ENCODE results near the gene PROK1. TPM values are rescaled to one million over a fixed set of nuclear protein-coding genes. Genes with fewer than 3 reads are reported as not detected.

PROK1 gene
- polyA plus RNA-seq, 1 donor: 0.13 TPM

GRCh38 chr1:110449661-110450651, 993 bp upstream of the PROK1 start:
- 40% methylated on average over 1 of the region's 12 CpGs for WGBS (ENCODE audit: insufficient coverage, low lambda C conversion rate)
- peaks cover 30% of the 10 kb centered on the region for H3K27me3 ChIP-seq (ENCODE audit: control insufficient read depth, insufficient read depth, low read length)
- no peak for DNase-seq

GRCh38 chr1:110452330-110452729, 1.4 kb downstream of the PROK1 start:
- no peak overlapping the region for H3K4me3 ChIP-seq (ENCODE audit: low read length)
- no CpG with 5 or more reads among the region's 7 CpGs for WGBS (ENCODE audit: insufficient coverage, low lambda C conversion rate)
- H3K36me3 ChIP-seq (ENCODE audit: control insufficient read depth, insufficient read depth, low read length): no peaks in the 10 kb centered on the region
- DNase-seq: no peak
- peaks cover 27% of the 10 kb centered on the region for H3K27me3 ChIP-seq (ENCODE audit: control insufficient read depth, insufficient read depth, low read length)
- no peaks in the 10 kb centered on the region for H3K9me3 ChIP-seq (ENCODE audit: control insufficient read depth, low read depth, low read length)
- H3K27ac ChIP-seq (ENCODE audit: low read length): no peak overlapping the region
- no peaks in the 10 kb centered on the region for H3K4me1 ChIP-seq (ENCODE audit: control insufficient read depth, insufficient read depth, low read length)

More at GRCh38 chr1:110449661-110450651, 993 bp upstream of the PROK1 start:
- Histone ChIP-seq H3K9me3 (ENCODE audit: control insufficient read depth, low read depth, low read length) (no peaks in the 10 kb centered on the region), H3K4me1 (ENCODE audit: control insufficient read depth, insufficient read depth, low read length) (no peaks in the 10 kb centered on the region), H3K36me3 (ENCODE audit: control insufficient read depth, insufficient read depth, low read length) (no peaks in the 10 kb centered on the region), H3K4me3 (ENCODE audit: low read length) (no peak overlapping the region), H3K27ac (ENCODE audit: low read length) (no peak overlapping the region)

GRCh38 chr1:110453829-110454228, 2.9 kb downstream of the PROK1 start:
- WGBS (ENCODE audit: insufficient coverage, low lambda C conversion rate): no CpG with 5 or more reads among the region's 9 CpGs

GRCh38 chr1:110454328-110454727, 3.4 kb downstream of the PROK1 start:
- no peak overlapping the region for H3K4me3 ChIP-seq (ENCODE audit: low read length)
- H3K9me3 ChIP-seq (ENCODE audit: control insufficient read depth, low read depth, low read length): no peaks in the 10 kb centered on the region
- no peaks in the 10 kb centered on the region for H3K36me3 ChIP-seq (ENCODE audit: control insufficient read depth, insufficient read depth, low read length)
- WGBS (ENCODE audit: insufficient coverage, low lambda C conversion rate): no CpG with 5 or more reads among the region's 1 CpG
- no peak for DNase-seq
- no peak overlapping the region for H3K27ac ChIP-seq (ENCODE audit: low read length)
- H3K27me3 ChIP-seq (ENCODE audit: control insufficient read depth, insufficient read depth, low read length): peaks cover 23% of the 10 kb centered on the region
- no peaks in the 10 kb centered on the region for H3K4me1 ChIP-seq (ENCODE audit: control insufficient read depth, insufficient read depth, low read length)

More at GRCh38 chr1:110453829-110454228, 2.9 kb downstream of the PROK1 start:
- no peaks in the 10 kb centered on the region for H3K4me1 ChIP-seq (ENCODE audit: control insufficient read depth, insufficient read depth, low read length)
- no peaks in the 10 kb centered on the region for H3K36me3 ChIP-seq (ENCODE audit: control insufficient read depth, insufficient read depth, low read length)
- H3K27me3 ChIP-seq (ENCODE audit: control insufficient read depth, insufficient read depth, low read length): peaks cover 25% of the 10 kb centered on the region
- no peak for DNase-seq
- no peaks in the 10 kb centered on the region for H3K9me3 ChIP-seq (ENCODE audit: control insufficient read depth, low read depth, low read length)
- no peak overlapping the region for H3K4me3 ChIP-seq (ENCODE audit: low read length)
- H3K27ac ChIP-seq (ENCODE audit: low read length): no peak overlapping the region

- H3K4me1 ChIP-seq (ENCODE audit: control insufficient read depth, insufficient read depth, low read length): no peaks in the 10 kb centered on the region
- DNase-seq: no peak
- WGBS (ENCODE audit: insufficient coverage, low lambda C conversion rate): no CpG with 5 or more reads among the region's 8 CpGs
- no peak overlapping the region for H3K27ac ChIP-seq (ENCODE audit: low read length)
- H3K4me3 ChIP-seq (ENCODE audit: low read length): no peak overlapping the region
- H3K9me3 ChIP-seq (ENCODE audit: control insufficient read depth, low read depth, low read length): no peaks in the 10 kb centered on the region
- no peaks in the 10 kb centered on the region for H3K36me3 ChIP-seq (ENCODE audit: control insufficient read depth, insufficient read depth, low read length)
- peaks cover 18% of the 10 kb centered on the region for H3K27me3 ChIP-seq (ENCODE audit: control insufficient read depth, insufficient read depth, low read length)
Measured at GRCh38 chr1:110455151-110455550, 4.2 kb downstream of the PROK1 start.

GRCh38 chr1:110457206-110457605, 6.3 kb downstream of the PROK1 start:
- no peak for DNase-seq

GRCh38 chr1:110460253-110461220, 9.6 kb downstream of the PROK1 start:
- no peaks in the 10 kb centered on the region for H3K9me3 ChIP-seq (ENCODE audit: control insufficient read depth, low read depth, low read length)
- WGBS (ENCODE audit: insufficient coverage, low lambda C conversion rate): no CpG with 5 or more reads among the region's 11 CpGs
- no peak overlapping the region for H3K27ac ChIP-seq (ENCODE audit: low read length)
- no peaks in the 10 kb centered on the region for H3K27me3 ChIP-seq (ENCODE audit: control insufficient read depth, insufficient read depth, low read length)
- H3K4me3 ChIP-seq (ENCODE audit: low read length): no peak overlapping the region
- H3K36me3 ChIP-seq (ENCODE audit: control insufficient read depth, insufficient read depth, low read length): no peaks in the 10 kb centered on the region
- DNase-seq: peak; percentile 58 to 61
- peaks cover 9% of the 10 kb centered on the region for H3K4me1 ChIP-seq (ENCODE audit: control insufficient read depth, insufficient read depth, low read length)

More at GRCh38 chr1:110457206-110457605, 6.3 kb downstream of the PROK1 start:
- no peaks in the 10 kb centered on the region for H3K9me3 ChIP-seq (ENCODE audit: control insufficient read depth, low read depth, low read length)
- peaks cover 8% of the 10 kb centered on the region for H3K27me3 ChIP-seq (ENCODE audit: control insufficient read depth, insufficient read depth, low read length)
- no peak overlapping the region for H3K27ac ChIP-seq (ENCODE audit: low read length)
- H3K4me3 ChIP-seq (ENCODE audit: low read length): no peak overlapping the region
- H3K36me3 ChIP-seq (ENCODE audit: control insufficient read depth, insufficient read depth, low read length): no peaks in the 10 kb centered on the region
- no CpG with 5 or more reads among the region's 5 CpGs for WGBS (ENCODE audit: insufficient coverage, low lambda C conversion rate)
- H3K4me1 ChIP-seq (ENCODE audit: control insufficient read depth, insufficient read depth, low read length): no peaks in the 10 kb centered on the region

- Histone ChIP-seq H3K4me3 (ENCODE audit: low read length) (no peak overlapping the region), H3K4me1 (ENCODE audit: control insufficient read depth, insufficient read depth, low read length) (peaks cover 9% of the 10 kb centered on the region), H3K27me3 (ENCODE audit: control insufficient read depth, insufficient read depth, low read length) (no peaks in the 10 kb centered on the region), H3K27ac (ENCODE audit: low read length) (no peak overlapping the region), H3K36me3 (ENCODE audit: control insufficient read depth, insufficient read depth, low read length) (no peaks in the 10 kb centered on the region), H3K9me3 (ENCODE audit: control insufficient read depth, low read depth, low read length) (no peaks in the 10 kb centered on the region)
- WGBS (ENCODE audit: insufficient coverage, low lambda C conversion rate): no CpG with 5 or more reads among the region's 2 CpGs
- DNase-seq: no peak
Measured at GRCh38 chr1:110462093-110462492, 11.1 kb downstream of the PROK1 start.

- Histone ChIP-seq H3K4me1 (ENCODE audit: control insufficient read depth, insufficient read depth, low read length) (peaks cover 9% of the 10 kb centered on the region), H3K27me3 (ENCODE audit: control insufficient read depth, insufficient read depth, low read length) (no peaks in the 10 kb centered on the region), H3K4me3 (ENCODE audit: low read length) (no peak overlapping the region), H3K36me3 (ENCODE audit: control insufficient read depth, insufficient read depth, low read length) (no peaks in the 10 kb centered on the region), H3K27ac (ENCODE audit: low read length) (no peak overlapping the region), H3K9me3 (ENCODE audit: control insufficient read depth, low read depth, low read length) (no peaks in the 10 kb centered on the region)
- no peak for DNase-seq
Measured at GRCh38 chr1:110462964-110463363, 12.0 kb downstream of the PROK1 start.

- 96% methylated on average over 3 of the region's 9 CpGs for WGBS (ENCODE audit: insufficient coverage, low lambda C conversion rate)
- H3K4me1 ChIP-seq (ENCODE audit: control insufficient read depth, insufficient read depth, low read length): peaks cover 9% of the 10 kb centered on the region
- H3K9me3 ChIP-seq (ENCODE audit: control insufficient read depth, low read depth, low read length): no peaks in the 10 kb centered on the region
- H3K4me3 ChIP-seq (ENCODE audit: low read length): no peak overlapping the region
- no peaks in the 10 kb centered on the region for H3K36me3 ChIP-seq (ENCODE audit: control insufficient read depth, insufficient read depth, low read length)
- no peak overlapping the region for H3K27ac ChIP-seq (ENCODE audit: low read length)
- no peak for DNase-seq
- H3K27me3 ChIP-seq (ENCODE audit: control insufficient read depth, insufficient read depth, low read length): no peaks in the 10 kb centered on the region
Measured at GRCh38 chr1:110463725-110464124, 12.8 kb downstream of the PROK1 start.
